ENCODE results near the gene ATG2B.

The ATG2B gene, protein sequence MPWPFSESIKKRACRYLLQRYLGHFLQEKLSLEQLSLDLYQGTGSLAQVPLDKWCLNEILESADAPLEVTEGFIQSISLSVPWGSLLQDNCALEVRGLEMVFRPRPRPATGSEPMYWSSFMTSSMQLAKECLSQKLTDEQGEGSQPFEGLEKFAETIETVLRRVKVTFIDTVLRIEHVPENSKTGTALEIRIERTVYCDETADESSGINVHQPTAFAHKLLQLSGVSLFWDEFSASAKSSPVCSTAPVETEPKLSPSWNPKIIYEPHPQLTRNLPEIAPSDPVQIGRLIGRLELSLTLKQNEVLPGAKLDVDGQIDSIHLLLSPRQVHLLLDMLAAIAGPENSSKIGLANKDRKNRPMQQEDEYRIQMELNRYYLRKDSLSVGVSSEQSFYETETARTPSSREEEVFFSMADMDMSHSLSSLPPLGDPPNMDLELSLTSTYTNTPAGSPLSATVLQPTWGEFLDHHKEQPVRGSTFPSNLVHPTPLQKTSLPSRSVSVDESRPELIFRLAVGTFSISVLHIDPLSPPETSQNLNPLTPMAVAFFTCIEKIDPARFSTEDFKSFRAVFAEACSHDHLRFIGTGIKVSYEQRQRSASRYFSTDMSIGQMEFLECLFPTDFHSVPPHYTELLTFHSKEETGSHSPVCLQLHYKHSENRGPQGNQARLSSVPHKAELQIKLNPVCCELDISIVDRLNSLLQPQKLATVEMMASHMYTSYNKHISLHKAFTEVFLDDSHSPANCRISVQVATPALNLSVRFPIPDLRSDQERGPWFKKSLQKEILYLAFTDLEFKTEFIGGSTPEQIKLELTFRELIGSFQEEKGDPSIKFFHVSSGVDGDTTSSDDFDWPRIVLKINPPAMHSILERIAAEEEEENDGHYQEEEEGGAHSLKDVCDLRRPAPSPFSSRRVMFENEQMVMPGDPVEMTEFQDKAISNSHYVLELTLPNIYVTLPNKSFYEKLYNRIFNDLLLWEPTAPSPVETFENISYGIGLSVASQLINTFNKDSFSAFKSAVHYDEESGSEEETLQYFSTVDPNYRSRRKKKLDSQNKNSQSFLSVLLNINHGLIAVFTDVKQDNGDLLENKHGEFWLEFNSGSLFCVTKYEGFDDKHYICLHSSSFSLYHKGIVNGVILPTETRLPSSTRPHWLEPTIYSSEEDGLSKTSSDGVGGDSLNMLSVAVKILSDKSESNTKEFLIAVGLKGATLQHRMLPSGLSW (N-terminal part only)

DNA sequence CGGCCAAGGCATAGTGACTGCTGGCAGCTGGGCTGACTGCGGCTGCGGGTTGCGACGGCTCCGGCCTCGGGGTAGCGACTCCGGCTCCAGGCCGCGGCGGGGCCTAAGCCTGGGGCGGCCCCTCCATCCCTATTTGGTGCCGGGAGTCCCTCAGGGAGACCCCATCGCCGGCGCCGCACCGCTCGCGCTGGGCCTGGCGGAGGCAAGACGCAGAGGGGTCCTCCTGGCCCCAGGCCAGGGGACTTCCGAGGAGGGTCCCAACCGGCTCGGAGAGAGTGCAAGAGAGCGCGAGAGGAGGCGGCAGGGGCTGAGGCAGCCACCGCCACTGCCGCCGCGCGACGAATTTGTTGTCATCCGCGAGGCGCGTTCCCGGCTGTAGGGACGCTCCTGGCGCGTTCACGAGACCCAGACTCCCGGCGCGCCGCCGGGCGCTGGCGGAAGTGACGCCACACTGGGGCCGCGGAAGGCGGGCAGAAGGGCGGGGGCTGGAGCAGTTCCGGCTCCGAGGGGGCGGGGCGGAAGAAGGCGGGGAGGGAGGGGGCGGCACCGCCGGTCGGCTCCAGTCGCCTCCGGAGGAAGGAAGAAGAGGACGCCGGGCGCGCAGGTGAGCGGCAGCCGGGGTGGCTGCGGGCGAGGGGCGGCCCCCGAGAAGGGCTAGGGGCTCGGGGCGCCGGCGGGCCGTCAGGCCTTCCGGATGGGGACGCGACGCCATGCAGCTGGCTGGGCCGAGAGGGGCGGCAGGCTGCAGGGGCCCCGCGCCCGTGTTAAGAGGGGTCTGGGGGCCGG lies at the start of gene ATG2B, which contains the start of gene GSKIP:
ATG2B (minus strand) TSS at position 377 of the 786 bp plus-strand sequence; CDS start at position 12, 365 bp downstream.
GSKIP (plus strand) TSS at position 562 of the 786 bp plus-strand sequence. CDS start 18,722 bp downstream, outside the sequence.
- no peaks in the 10 kb centered on the region for H3K9me3 ChIP-seq (ENCODE audit: control insufficient read depth in 2 of 2, low read length in 2 of 2)
- H3K27ac ChIP-seq (ENCODE audit: low read length) = peak within 1 kb of the TSS; percentile 81
- H3K9ac ChIP-seq (ENCODE audit: low read length in 2 of 2) = peak within 1 kb of the TSS; percentile 88
- H3K4me1 ChIP-seq (ENCODE audit: control insufficient read depth, insufficient read depth, low read length) = peaks cover 11% of the 10 kb centered on the region
- no peaks in the 10 kb centered on the region for H3K27me3 ChIP-seq (ENCODE audit: control insufficient read depth in 1 of 2, insufficient read depth in 2 of 2, low read length in 2 of 2)
- H3K36me3 ChIP-seq (ENCODE audit: control insufficient read depth in 2 of 2, insufficient read depth in 2 of 2, low read length in 2 of 2) = no peaks in the 10 kb centered on the region
- H3K4me3 ChIP-seq (ENCODE audit: low read length in 2 of 2) = peak within 1 kb of the TSS; percentile 83 to 94

DNA sequence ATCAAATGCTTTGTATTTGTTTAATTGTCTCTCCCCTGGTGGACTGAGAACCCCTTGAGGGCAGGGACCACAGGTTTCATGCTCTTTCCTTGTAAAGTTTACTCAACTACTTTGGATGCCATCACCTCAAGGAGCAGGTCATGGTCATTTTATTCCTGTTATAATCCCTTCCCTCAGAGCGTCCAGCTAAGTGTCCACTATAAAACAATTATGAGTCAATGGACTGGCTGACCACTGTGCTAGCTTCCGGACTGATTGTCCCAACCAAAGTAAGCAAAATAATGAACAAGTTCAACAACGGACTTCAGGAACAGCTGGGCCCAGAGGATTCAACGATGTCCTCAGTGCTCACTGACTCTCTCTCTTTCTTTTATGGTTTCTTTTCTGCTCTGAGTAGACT lies 47.0 kb upstream of the ATG2B start:
- Histone ChIP-seq H3K36me3 (ENCODE audit: control insufficient read depth in 2 of 2, insufficient read depth in 2 of 2, low read length in 2 of 2) (no peaks in the 10 kb centered on the region), H3K9me3 (ENCODE audit: control insufficient read depth in 2 of 2, low read length in 2 of 2) (no peaks in the 10 kb centered on the region), H3K4me1 (ENCODE audit: control insufficient read depth, insufficient read depth, low read length) (no peaks in the 10 kb centered on the region), H3K4me3 (ENCODE audit: low read length in 2 of 2) (no peak overlapping the region), H3K9ac (ENCODE audit: low read length in 2 of 2) (no peak overlapping the region), H3K27me3 (ENCODE audit: control insufficient read depth in 1 of 2, insufficient read depth in 2 of 2, low read length in 2 of 2) (no peaks in the 10 kb centered on the region), H3K27ac (ENCODE audit: low read length) (no peak overlapping the region)

DNA sequence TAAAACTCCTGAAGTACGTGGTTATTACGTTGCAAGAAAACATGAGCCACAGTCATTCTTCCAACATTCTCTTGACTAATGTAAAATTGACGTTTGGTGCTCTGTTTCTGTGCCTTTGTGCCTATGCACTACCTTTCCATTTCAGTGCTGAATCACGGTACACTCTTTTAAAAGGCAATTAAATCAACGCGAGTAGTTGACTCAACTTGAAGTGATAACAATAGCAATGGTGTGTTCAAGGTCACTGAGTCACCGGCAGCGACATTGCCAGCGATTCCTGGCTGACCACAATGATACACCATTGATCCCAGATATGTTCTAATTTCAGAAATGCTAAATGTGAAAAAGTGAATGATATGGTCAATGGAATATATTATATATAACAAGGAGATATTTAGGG lies 46.6 kb upstream of the ATG2B start:
- H3K36me3 ChIP-seq (ENCODE audit: control insufficient read depth in 2 of 2, insufficient read depth in 2 of 2, low read length in 2 of 2) = no peaks in the 10 kb centered on the region
- no peak overlapping the region for H3K27ac ChIP-seq (ENCODE audit: low read length)
- no peak overlapping the region for H3K4me3 ChIP-seq (ENCODE audit: low read length in 2 of 2)
- H3K4me1 ChIP-seq (ENCODE audit: control insufficient read depth, insufficient read depth, low read length) = no peaks in the 10 kb centered on the region
- H3K9ac ChIP-seq (ENCODE audit: low read length in 2 of 2) = no peak overlapping the region
- no peaks in the 10 kb centered on the region for H3K9me3 ChIP-seq (ENCODE audit: control insufficient read depth in 2 of 2, low read length in 2 of 2)
- no peaks in the 10 kb centered on the region for H3K27me3 ChIP-seq (ENCODE audit: control insufficient read depth in 1 of 2, insufficient read depth in 2 of 2, low read length in 2 of 2)

DNA sequence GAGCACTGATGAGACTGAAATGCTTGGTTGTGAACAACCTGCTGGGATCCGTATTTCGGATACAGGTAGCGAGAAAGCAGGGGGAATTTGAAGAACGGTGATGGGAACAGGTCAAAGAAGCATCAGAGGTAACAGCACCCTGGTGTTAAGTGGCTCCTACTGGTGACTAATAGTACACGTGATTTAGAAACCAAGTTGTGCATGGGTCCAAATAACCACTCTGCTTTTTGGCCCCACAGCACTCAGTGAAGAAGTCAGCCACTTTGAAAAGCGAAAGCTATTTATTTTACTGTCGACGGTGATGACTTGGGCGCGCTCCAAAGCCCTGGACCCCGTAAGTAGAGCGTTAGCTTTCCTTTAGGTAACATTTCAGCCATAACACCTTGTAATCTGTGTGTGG lies 45.5 kb upstream of the ATG2B start:
- no peak overlapping the region for H3K27ac ChIP-seq (ENCODE audit: low read length)
- H3K36me3 ChIP-seq (ENCODE audit: control insufficient read depth in 2 of 2, insufficient read depth in 2 of 2, low read length in 2 of 2) = no peaks in the 10 kb centered on the region
- H3K27me3 ChIP-seq (ENCODE audit: control insufficient read depth in 1 of 2, insufficient read depth in 2 of 2, low read length in 2 of 2) = no peaks in the 10 kb centered on the region
- H3K9ac ChIP-seq (ENCODE audit: low read length in 2 of 2) = no peak overlapping the region
- no peaks in the 10 kb centered on the region for H3K9me3 ChIP-seq (ENCODE audit: control insufficient read depth in 2 of 2, low read length in 2 of 2)
- no peak overlapping the region for H3K4me3 ChIP-seq (ENCODE audit: low read length in 2 of 2)
- H3K4me1 ChIP-seq (ENCODE audit: control insufficient read depth, insufficient read depth, low read length) = no peaks in the 10 kb centered on the region

DNA sequence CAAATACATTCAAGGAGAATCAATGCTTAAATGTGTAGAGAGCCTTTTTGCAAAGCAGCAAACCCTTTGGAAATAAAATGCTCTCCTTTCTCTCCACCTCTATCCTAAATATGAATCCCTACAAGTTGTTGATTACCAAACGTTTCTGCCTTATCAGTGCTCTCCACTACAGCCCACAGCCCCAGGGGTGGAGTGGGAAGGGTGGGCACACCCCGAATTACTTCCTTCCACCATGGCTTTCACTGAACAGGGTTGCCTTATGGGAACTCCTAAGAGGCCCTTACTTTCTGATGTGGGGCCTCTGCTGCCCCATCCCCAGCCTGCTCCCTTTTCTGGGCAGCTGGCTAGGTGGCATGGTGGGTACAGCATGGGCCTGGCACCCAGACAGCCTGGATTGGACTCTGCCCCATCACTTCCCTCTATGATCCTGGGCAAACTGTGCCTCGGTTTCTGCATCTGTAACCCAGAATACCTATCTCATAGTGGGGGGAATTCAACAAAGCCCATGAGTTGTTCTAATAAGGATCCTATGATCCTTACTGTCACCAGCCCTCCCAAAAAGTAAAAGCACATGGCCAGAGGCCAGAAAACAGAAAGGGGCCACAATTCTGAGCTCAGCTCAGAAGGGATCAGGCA lies 44.9 kb upstream of the ATG2B start:
- Histone ChIP-seq H3K9ac (ENCODE audit: low read length in 2 of 2) (no peak overlapping the region), H3K9me3 (ENCODE audit: control insufficient read depth in 2 of 2, low read length in 2 of 2) (no peaks in the 10 kb centered on the region), H3K4me3 (ENCODE audit: low read length in 2 of 2) (no peak overlapping the region), H3K36me3 (ENCODE audit: control insufficient read depth in 2 of 2, insufficient read depth in 2 of 2, low read length in 2 of 2) (no peaks in the 10 kb centered on the region), H3K27ac (ENCODE audit: low read length) (no peak overlapping the region), H3K4me1 (ENCODE audit: control insufficient read depth, insufficient read depth, low read length) (no peaks in the 10 kb centered on the region), H3K27me3 (ENCODE audit: control insufficient read depth in 1 of 2, insufficient read depth in 2 of 2, low read length in 2 of 2) (no peaks in the 10 kb centered on the region)

DNA sequence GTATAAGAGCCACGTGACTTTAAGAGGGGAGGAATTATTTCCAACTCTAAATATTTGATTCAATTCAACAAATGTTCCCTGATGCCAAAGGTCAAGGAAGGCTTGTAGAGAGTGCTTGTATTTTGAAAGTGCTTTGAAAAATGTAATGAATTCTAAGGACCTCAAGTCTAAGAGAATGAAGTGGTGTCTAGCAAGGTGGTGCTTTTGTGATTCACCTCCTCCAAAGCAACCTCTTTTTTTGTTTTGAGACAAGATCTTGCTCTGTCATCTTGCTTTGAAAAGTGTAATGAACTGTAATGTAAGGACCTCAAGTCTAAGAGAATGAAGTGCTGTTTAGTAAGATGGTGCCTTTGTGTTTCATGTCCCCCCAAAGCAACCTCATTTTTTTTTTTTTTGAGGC lies 42.5 kb upstream of the ATG2B start:
- H3K9ac ChIP-seq (ENCODE audit: low read length in 2 of 2) = no peak overlapping the region
- H3K27me3 ChIP-seq (ENCODE audit: control insufficient read depth in 1 of 2, insufficient read depth in 2 of 2, low read length in 2 of 2) = no peaks in the 10 kb centered on the region
- no peak overlapping the region for H3K27ac ChIP-seq (ENCODE audit: low read length)
- no peaks in the 10 kb centered on the region for H3K9me3 ChIP-seq (ENCODE audit: control insufficient read depth in 2 of 2, low read length in 2 of 2)
- H3K36me3 ChIP-seq (ENCODE audit: control insufficient read depth in 2 of 2, insufficient read depth in 2 of 2, low read length in 2 of 2) = no peaks in the 10 kb centered on the region
- H3K4me1 ChIP-seq (ENCODE audit: control insufficient read depth, insufficient read depth, low read length) = no peaks in the 10 kb centered on the region
- H3K4me3 ChIP-seq (ENCODE audit: low read length in 2 of 2) = no peak overlapping the region

DNA sequence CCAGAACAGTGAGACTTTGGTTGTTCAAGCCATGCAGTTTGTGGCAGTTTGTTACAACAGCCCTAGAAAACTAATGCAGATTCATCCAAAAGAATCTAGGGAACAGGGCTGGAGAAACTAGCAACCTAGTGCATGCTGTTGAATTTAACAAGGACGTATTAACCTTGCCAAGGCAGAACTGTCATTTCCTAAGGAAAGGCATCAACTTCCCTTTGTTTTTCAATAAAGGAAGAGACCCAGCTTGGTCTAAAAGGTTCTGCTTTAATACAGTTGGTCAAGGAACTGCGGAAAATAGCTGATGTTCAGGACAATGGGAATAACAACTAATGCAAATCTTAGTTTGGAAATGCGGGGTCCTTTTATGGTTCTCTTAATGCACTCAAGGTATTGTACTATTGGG lies 40.3 kb upstream of the ATG2B start:
- H3K27me3 ChIP-seq (ENCODE audit: control insufficient read depth in 1 of 2, insufficient read depth in 2 of 2, low read length in 2 of 2) = no peaks in the 10 kb centered on the region
- H3K9ac ChIP-seq (ENCODE audit: low read length in 2 of 2) = no peak overlapping the region
- no peaks in the 10 kb centered on the region for H3K4me1 ChIP-seq (ENCODE audit: control insufficient read depth, insufficient read depth, low read length)
- no peak overlapping the region for H3K27ac ChIP-seq (ENCODE audit: low read length)
- no peak overlapping the region for H3K4me3 ChIP-seq (ENCODE audit: low read length in 2 of 2)
- no peaks in the 10 kb centered on the region for H3K36me3 ChIP-seq (ENCODE audit: control insufficient read depth in 2 of 2, insufficient read depth in 2 of 2, low read length in 2 of 2)
- no peaks in the 10 kb centered on the region for H3K9me3 ChIP-seq (ENCODE audit: control insufficient read depth in 2 of 2, low read length in 2 of 2)

DNA sequence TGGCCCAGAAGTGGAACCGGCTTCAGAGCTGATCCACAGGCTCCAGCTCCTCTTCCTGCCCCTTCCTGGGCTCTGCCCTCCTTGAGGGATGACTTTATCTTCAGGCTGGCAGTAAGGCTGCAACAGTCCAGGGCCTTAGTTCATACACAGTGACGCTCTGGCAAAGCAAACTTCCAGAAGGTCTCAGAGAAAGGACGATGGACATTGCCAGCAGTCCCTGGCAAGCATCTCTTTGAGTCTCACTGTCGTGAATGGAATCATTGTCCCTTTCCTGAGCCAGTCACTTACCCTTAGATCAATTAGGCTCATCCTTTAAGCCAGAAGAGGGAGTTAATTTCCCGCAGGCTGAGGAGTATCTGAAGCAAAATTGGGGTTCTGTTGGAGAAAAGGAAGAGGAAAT lies 37.4 kb upstream of the ATG2B start:
- Histone ChIP-seq H3K9ac (ENCODE audit: low read length in 2 of 2) (no peak overlapping the region), H3K27ac (ENCODE audit: low read length) (no peak overlapping the region), H3K27me3 (ENCODE audit: control insufficient read depth in 1 of 2, insufficient read depth in 2 of 2, low read length in 2 of 2) (no peaks in the 10 kb centered on the region), H3K4me3 (ENCODE audit: low read length in 2 of 2) (no peak overlapping the region), H3K9me3 (ENCODE audit: control insufficient read depth in 2 of 2, low read length in 2 of 2) (no peaks in the 10 kb centered on the region), H3K4me1 (ENCODE audit: control insufficient read depth, insufficient read depth, low read length) (no peaks in the 10 kb centered on the region), H3K36me3 (ENCODE audit: control insufficient read depth in 2 of 2, insufficient read depth in 2 of 2, low read length in 2 of 2) (no peaks in the 10 kb centered on the region)

DNA sequence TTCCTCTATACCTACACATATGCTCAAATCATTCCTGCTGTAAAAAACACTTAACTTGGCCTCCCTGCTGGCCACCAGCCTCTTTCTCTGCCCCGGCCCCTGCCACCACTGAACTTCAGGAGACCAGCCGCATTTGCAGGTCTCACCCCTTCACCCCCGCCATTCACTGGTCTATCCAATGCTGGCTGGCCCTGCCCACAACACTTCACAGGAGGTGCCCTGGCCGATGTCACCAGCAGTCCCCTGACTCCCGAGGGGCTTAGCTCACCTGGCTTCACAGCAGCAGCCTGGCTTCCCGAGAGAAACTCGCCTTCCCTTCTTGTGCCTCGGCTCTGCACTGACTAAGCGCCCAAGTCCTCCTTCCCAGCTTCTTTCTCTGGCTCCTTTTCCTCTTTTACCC lies 36.3 kb upstream of the ATG2B start:
- no peaks in the 10 kb centered on the region for H3K9me3 ChIP-seq (ENCODE audit: control insufficient read depth in 2 of 2, low read length in 2 of 2)
- no peaks in the 10 kb centered on the region for H3K36me3 ChIP-seq (ENCODE audit: control insufficient read depth in 2 of 2, insufficient read depth in 2 of 2, low read length in 2 of 2)
- no peak overlapping the region for H3K27ac ChIP-seq (ENCODE audit: low read length)
- no peak overlapping the region for H3K9ac ChIP-seq (ENCODE audit: low read length in 2 of 2)
- no peaks in the 10 kb centered on the region for H3K4me1 ChIP-seq (ENCODE audit: control insufficient read depth, insufficient read depth, low read length)
- no peaks in the 10 kb centered on the region for H3K27me3 ChIP-seq (ENCODE audit: control insufficient read depth in 1 of 2, insufficient read depth in 2 of 2, low read length in 2 of 2)
- H3K4me3 ChIP-seq (ENCODE audit: low read length in 2 of 2) = no peak overlapping the region

Data from stomach smooth muscle (tissue), 2 donors.